Measurements from ENCODE around the gene FERMT3. TPM values are rescaled to one million over a fixed set of nuclear protein-coding genes. Genes with fewer than 3 reads are reported as not detected.

Gene FERMT3
- total RNA-seq, 2 experiments from 2014 or later, result 176 to 178 TPM

DNA sequence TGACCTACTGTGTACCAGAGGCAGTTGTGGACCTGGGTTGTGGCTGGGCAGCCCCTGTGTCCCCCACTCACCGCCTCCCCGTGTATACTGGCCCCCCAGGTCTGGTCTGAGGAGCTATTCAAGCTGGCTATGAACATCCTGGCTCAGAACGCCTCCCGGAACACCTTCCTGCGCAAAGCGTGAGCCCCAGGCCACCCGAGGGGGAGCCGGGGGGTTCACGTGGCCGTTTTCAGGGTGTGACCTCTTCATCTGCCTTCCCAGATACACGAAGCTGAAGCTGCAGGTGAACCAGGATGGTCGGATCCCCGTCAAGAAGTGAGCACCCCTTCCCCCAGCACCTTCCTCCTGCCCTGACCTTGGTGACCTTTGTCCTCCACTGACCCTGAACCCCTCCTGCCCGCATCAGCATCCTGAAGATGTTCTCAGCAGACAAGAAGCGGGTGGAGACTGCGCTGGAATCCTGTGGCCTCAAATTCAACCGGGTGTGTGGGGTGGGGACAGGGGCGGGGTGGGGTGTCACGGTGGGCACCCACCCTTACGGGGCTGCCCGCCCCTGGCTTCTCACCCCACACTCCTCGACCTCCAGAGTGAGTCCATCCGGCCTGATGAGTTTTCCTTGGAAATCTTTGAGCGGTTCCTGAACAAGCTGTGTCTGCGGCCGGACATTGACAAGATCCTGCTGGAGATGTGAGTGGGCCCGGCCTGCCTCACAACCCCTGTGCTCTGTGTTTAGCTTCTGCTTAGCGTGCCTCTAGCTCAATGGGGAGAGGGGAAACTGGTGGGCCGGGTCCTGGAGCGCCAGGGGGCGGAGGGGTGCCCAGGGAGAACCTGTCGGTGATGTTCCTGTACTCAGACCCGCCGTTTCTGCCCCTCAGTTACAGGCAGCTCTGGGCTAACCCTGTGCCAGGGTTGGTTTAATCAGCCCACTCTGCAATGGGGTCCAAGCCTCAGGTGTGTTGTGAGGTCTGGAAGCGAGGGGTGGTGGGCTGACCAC is 48.9 kb downstream of the FERMT3 start:
- H3K9me3 Mint-ChIP-seq, result no peaks in the 10 kb centered on the region
- H3K27me3 Mint-ChIP-seq (ENCODE audit: low read depth), result no peaks in the 10 kb centered on the region
- peaks cover 2% of the 10 kb centered on the region for H3K36me3 Mint-ChIP-seq (ENCODE audit: low read depth)
- H3K27ac Mint-ChIP-seq, result no peak overlapping the region
- no peak overlapping the region for H3K4me3 Mint-ChIP-seq
- H3K4me1 Mint-ChIP-seq (ENCODE audit: low read depth), result peaks cover 16% of the 10 kb centered on the region
- DNase-seq, result no peak
- CTCF ChIA-PET, result interaction anchor here (1.3 kb wide), 1 partner anchor 43 kb away, joined by 4 read pairs; no protein-coding TSS in a partner anchor
- intact Hi-C loops (cut with micrococcal nuclease), result no loop called here

DNA sequence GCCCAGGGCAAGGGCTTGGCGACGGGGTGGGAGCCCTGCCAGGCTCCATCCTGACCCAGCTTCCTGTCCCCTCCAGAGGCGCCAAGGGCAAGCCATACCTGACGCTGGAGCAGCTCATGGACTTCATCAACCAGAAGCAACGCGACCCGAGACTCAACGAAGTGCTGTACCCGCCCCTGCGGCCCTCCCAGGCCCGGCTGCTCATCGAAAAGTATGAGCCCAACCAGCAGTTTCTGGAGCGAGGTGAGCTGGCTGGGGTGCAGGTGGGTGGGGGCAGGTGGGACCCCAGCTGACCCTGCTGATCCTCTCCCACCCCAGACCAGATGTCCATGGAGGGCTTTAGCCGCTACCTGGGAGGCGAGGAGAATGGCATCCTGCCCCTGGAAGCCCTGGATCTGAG is 49.8 kb downstream of the FERMT3 start:
- Mint-ChIP-seq H3K36me3 (ENCODE audit: low read depth) (peaks cover 2% of the 10 kb centered on the region), H3K27ac (no peak overlapping the region), H3K9me3 (no peaks in the 10 kb centered on the region), H3K4me1 (ENCODE audit: low read depth) (peaks cover 14% of the 10 kb centered on the region), H3K27me3 (ENCODE audit: low read depth) (no peaks in the 10 kb centered on the region), H3K4me3 (no peak overlapping the region)
- intact Hi-C loops (cut with micrococcal nuclease), result no loop called here
- CTCF ChIA-PET, result interaction anchor here (1.3 kb wide), 1 partner anchor 42 kb away, joined by 4 read pairs; no protein-coding TSS in a partner anchor
- DNase-seq, result no peak

DNA sequence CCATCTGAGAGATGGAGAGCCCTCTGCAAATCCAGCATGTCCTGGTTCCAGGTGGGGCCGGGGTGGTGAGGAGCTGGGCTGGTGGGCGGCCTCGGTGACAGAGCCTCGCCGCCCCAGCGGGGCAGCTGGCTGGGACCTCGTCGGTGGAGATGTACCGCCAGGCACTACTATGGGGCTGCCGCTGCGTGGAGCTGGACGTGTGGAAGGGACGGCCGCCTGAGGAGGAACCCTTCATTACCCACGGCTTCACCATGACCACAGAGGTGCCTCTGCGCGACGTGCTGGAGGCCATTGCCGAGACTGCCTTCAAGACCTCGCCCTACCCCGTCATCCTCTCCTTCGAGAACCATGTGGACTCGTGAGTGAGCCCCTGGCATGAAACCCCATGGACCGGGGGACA is 51.8 kb downstream of the FERMT3 start:
- Mint-ChIP-seq H3K4me3 (no peak overlapping the region), H3K4me1 (ENCODE audit: low read depth) (peaks cover 7% of the 10 kb centered on the region), H3K9me3 (no peaks in the 10 kb centered on the region), H3K36me3 (ENCODE audit: low read depth) (peaks cover 2% of the 10 kb centered on the region), H3K27ac (no peak overlapping the region), H3K27me3 (ENCODE audit: low read depth) (no peaks in the 10 kb centered on the region)
- intact Hi-C loops (cut with micrococcal nuclease), result no loop called here
- CTCF ChIA-PET, result no interaction called here
- no peak for DNase-seq

DNA sequence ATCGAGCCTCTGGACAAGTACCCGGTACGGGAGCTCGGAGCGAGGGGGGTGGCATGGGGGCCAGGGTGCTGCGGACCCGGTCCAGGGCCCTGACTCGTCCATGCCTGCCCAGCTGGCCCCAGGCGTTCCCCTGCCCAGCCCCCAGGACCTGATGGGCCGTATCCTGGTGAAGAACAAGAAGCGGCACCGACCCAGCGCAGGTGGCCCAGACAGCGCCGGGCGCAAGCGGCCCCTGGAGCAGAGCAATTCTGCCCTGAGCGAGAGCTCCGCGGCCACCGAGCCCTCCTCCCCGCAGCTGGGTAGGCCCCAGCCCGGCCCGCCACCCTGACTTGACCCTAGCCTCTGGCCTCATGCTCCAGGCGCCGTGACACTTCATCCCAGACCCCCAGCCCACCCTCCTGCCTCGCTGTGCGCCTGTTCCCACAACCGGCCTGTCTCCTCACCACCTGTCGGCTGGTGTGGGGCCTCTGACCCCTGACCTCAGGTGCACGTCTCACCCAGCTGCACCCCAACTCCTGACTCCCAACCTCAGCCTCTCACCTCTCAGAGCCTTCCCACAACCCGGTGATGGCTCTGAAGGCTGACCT is 52.5 kb downstream of the FERMT3 start:
- CTCF ChIA-PET, result no interaction called here
- peaks cover 2% of the 10 kb centered on the region for H3K36me3 Mint-ChIP-seq (ENCODE audit: low read depth)
- H3K4me1 Mint-ChIP-seq (ENCODE audit: low read depth), result peaks cover 7% of the 10 kb centered on the region
- H3K9me3 Mint-ChIP-seq, result no peaks in the 10 kb centered on the region
- H3K27ac Mint-ChIP-seq, result no peak overlapping the region
- intact Hi-C loops (cut with micrococcal nuclease), result no loop called here
- DNase-seq, result no peak
- H3K27me3 Mint-ChIP-seq (ENCODE audit: low read depth), result no peaks in the 10 kb centered on the region
- H3K4me3 Mint-ChIP-seq, result no peak overlapping the region

DNA sequence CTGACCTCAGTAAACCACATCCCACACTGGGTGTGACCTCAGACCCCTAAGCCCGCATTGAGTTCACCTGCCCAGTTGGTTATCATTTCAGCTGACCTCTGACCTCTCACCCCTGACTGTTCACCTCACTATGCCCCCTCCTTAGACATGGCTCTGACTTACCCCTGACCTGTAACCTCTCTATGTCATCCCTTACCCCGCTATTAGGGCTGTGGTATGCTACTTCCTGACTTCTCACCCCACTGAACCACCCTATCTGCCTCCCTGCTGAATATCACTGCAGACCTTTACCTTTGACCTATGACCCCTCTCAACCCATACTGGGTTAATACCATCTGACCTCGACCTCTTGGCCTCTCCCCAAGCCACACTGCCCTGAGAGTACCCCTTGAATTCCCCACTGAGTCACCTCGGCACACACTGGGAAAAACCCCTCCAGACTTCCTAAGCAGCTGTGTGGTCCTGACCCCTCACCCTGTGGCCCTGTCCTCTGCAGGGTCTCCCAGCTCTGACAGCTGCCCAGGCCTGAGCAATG is 53.1 kb downstream of the FERMT3 start:
- no peak overlapping the region for H3K4me3 Mint-ChIP-seq
- CTCF ChIA-PET, result no interaction called here

GRCh38 chr11:64260147-64260708 is 53.7 kb downstream of the FERMT3 start:
- H3K4me3 Mint-ChIP-seq, result no peak overlapping the region
- no peaks in the 10 kb centered on the region for H3K27me3 Mint-ChIP-seq (ENCODE audit: low read depth)
- no peak for DNase-seq
- no peak overlapping the region for H3K27ac Mint-ChIP-seq
- H3K36me3 Mint-ChIP-seq (ENCODE audit: low read depth), result peaks cover 2% of the 10 kb centered on the region
- CTCF ChIA-PET, result no interaction called here
- no peaks in the 10 kb centered on the region for H3K9me3 Mint-ChIP-seq
- intact Hi-C loops (cut with micrococcal nuclease), result no loop called here
- H3K4me1 Mint-ChIP-seq (ENCODE audit: low read depth), result peaks cover 7% of the 10 kb centered on the region

More for the DNA sequence above, 53.1 kb downstream of the FERMT3 start:
- intact Hi-C loops (cut with micrococcal nuclease), result no loop called here
- Mint-ChIP-seq H3K27me3 (ENCODE audit: low read depth) (no peaks in the 10 kb centered on the region), H3K27ac (no peak overlapping the region), H3K4me1 (ENCODE audit: low read depth) (peaks cover 7% of the 10 kb centered on the region), H3K36me3 (ENCODE audit: low read depth) (peaks cover 2% of the 10 kb centered on the region), H3K9me3 (no peaks in the 10 kb centered on the region)
- DNase-seq, result no peak

- CTCF ChIA-PET, result interaction anchor here (0.7 kb wide), 1 partner anchor 13 kb away, joined by 3 read pairs; no protein-coding TSS in a partner anchor
- Mint-ChIP-seq H3K4me3 (no peak overlapping the region), H3K27ac (no peak overlapping the region), H3K9me3 (no peaks in the 10 kb centered on the region), H3K27me3 (ENCODE audit: low read depth) (no peaks in the 10 kb centered on the region), H3K36me3 (ENCODE audit: low read depth) (peaks cover 2% of the 10 kb centered on the region), H3K4me1 (ENCODE audit: low read depth) (peaks cover 7% of the 10 kb centered on the region)
- intact Hi-C loops (cut with micrococcal nuclease), result no loop called here
- DNase-seq, result no peak
Measured at GRCh38 chr11:64261556-64262080, 55.1 kb downstream of the FERMT3 start.

GRCh38 chr11:64262271-64263002 is 55.9 kb downstream of the FERMT3 start:
- DNase-seq, result no peak
- CTCF ChIA-PET, result interaction anchor here (0.6 to 1.6 kb wide), 2 partner anchors 10 to 47 kb away, joined by 3 to 4 read pairs; no protein-coding TSS in a partner anchor
- no peak overlapping the region for H3K27ac Mint-ChIP-seq
- H3K36me3 Mint-ChIP-seq (ENCODE audit: low read depth), result peaks cover 2% of the 10 kb centered on the region
- H3K4me3 Mint-ChIP-seq, result no peak overlapping the region
- intact Hi-C loops (cut with micrococcal nuclease), result no loop called here
- no peaks in the 10 kb centered on the region for H3K9me3 Mint-ChIP-seq
- peaks cover 7% of the 10 kb centered on the region for H3K4me1 Mint-ChIP-seq (ENCODE audit: low read depth)
- H3K27me3 Mint-ChIP-seq (ENCODE audit: low read depth), result no peaks in the 10 kb centered on the region

DNA sequence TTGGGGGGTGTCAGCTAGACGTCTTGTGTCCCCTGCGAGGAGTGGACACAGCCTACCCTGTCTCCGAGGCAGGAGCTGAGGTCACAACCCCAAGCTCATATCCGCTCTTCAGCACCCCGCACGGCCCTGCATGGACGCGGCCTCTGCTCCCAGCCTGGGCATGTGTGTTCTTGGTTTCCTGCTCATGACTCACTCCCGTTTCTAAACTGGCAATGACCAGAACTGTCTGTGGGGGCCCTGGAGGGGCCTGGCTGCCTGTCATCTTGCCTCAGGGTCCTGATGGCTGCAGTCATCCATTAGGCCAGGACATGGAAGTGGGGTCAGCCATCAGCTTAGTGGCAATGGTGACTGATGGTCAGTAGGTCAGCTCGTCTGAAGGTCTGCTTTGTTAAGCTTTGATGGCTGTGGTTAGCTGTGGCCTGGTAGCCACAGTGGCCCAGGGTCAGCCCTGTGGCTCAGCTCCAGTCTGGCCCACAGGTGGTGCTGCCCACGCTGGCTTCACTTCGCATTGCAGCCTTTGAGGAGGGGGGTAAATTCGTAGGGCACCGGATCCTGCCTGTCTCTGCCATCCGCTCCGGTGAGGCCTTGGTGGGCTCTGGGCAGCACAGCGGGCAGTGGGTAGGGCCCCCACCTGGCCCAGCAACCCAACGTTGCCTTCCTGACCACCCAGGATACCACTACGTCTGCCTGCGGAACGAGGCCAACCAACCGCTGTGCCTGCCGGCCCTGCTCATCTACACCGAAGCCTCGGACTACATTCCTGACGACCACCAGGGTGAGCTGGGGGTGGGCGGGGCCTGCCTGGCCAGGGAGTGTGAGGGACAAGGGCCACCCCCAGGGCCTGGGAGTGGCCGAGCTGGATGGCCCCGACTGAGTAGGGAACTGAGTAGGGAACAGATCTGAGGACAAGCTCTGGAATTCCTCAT is 56.8 kb downstream of the FERMT3 start:
- H3K4me1 Mint-ChIP-seq (ENCODE audit: low read depth), result peaks cover 10% of the 10 kb centered on the region

GRCh38 chr11:64263947-64264317 is 57.4 kb downstream of the FERMT3 start:
- CTCF ChIA-PET, result interaction anchor here (1.6 kb wide), 1 partner anchor 11 kb away, joined by 4 read pairs; no protein-coding TSS in a partner anchor
- DNase-seq, result no peak
- no peak overlapping the region for H3K27ac Mint-ChIP-seq
- no peak overlapping the region for H3K4me3 Mint-ChIP-seq
- peaks cover 2% of the 10 kb centered on the region for H3K36me3 Mint-ChIP-seq (ENCODE audit: low read depth)
- no peaks in the 10 kb centered on the region for H3K27me3 Mint-ChIP-seq (ENCODE audit: low read depth)
- H3K9me3 Mint-ChIP-seq, result no peaks in the 10 kb centered on the region
- intact Hi-C loops (cut with micrococcal nuclease), result no loop called here
- peaks cover 13% of the 10 kb centered on the region for H3K4me1 Mint-ChIP-seq (ENCODE audit: low read depth)

More for the DNA sequence above, 56.8 kb downstream of the FERMT3 start:
- no peak overlapping the region for H3K27ac Mint-ChIP-seq
- no peak for DNase-seq
- no peak overlapping the region for H3K4me3 Mint-ChIP-seq
- CTCF ChIA-PET, result interaction anchor here (0.6 to 1.6 kb wide), 2 partner anchors 11 to 46 kb away, joined by 3 to 4 read pairs; no protein-coding TSS in a partner anchor
- intact Hi-C loops (cut with micrococcal nuclease), result no loop called here
- H3K36me3 Mint-ChIP-seq (ENCODE audit: low read depth), result peaks cover 2% of the 10 kb centered on the region
- no peaks in the 10 kb centered on the region for H3K9me3 Mint-ChIP-seq
- no peaks in the 10 kb centered on the region for H3K27me3 Mint-ChIP-seq (ENCODE audit: low read depth)

DNA sequence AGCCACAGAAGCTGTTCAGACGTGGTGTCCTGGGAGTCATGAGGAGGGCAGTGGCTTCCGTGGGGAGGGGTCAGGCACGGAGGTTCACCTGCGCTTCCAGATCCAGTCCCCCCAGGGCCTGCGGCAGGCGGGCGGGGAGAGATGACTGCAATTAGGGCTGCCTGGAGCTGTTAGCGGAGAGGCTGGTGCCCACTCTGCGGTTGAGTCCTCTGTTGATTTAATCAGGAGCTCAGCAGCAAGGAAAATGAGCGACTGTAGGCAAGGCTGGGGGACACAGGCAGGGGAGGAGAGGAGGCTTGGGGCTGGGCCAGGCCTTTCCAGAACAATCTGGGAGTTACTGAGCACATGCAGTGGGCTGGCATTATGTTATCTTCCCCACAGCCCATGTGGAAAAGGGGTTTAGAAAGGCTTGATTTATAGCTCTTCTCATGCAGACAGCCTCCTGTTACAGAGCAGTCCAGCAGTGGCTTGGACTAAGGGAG is 57.9 kb downstream of the FERMT3 start:
- DNase-seq, result no peak
- no peak overlapping the region for H3K27ac Mint-ChIP-seq
- H3K4me3 Mint-ChIP-seq, result no peak overlapping the region
- H3K36me3 Mint-ChIP-seq (ENCODE audit: low read depth), result peaks cover under 1% of the 10 kb centered on the region
- H3K4me1 Mint-ChIP-seq (ENCODE audit: low read depth), result peaks cover 14% of the 10 kb centered on the region
- no peaks in the 10 kb centered on the region for H3K9me3 Mint-ChIP-seq
- H3K27me3 Mint-ChIP-seq (ENCODE audit: low read depth), result no peaks in the 10 kb centered on the region
- CTCF ChIA-PET, result interaction anchor here (1.6 kb wide), 1 partner anchor 12 kb away, joined by 4 read pairs; no protein-coding TSS in a partner anchor
- intact Hi-C loops (cut with micrococcal nuclease), result no loop called here
